ENCODE data around the gene BCR. TPM values are rescaled to one million over a fixed set of nuclear protein-coding genes. Genes with fewer than 3 reads are reported as not detected.

The BCR gene
- total RNA-seq, 4 donors from 2014 or later: 38.7 to 50.0 (median 47.5) TPM

- Histone ChIP-seq H3K9me3 (no peaks in the 10 kb centered on the region), H3K36me3 (peaks cover 14 to 100% (median 24%) of the 10 kb centered on the region in 3 donors), H3K4me1 (peaks cover 0 to 34% (median 11%) of the 10 kb centered on the region in 3 donors), H3K4me3 (no peak overlapping the region), H3K27ac (peak overlapping the region in 3 of 4 donors; percentile 62 to 78 (median 68)), H3K27me3 (no peaks in the 10 kb centered on the region)
- no peak for DNase-seq
- intact Hi-C loops (cut with DNase I): no loop called here
- TF ChIP-seq POLR2A (IDR thresholded peaks at IDR 0.05) (no peak), CTCF (IDR thresholded peaks at IDR 0.05) (no peak)
- 61 to 83% methylated on average over 2 of the region's 5 CpGs for WGBS, 2 donors
Measured at GRCh38 chr22:23289130-23289503, 108.8 kb downstream of the BCR start.

- H3K27me3 ChIP-seq: no peaks in the 10 kb centered on the region
- peaks cover 14 to 100% (median 31%) of the 10 kb centered on the region in 3 donors for H3K36me3 ChIP-seq
- H3K9me3 ChIP-seq: no peaks in the 10 kb centered on the region
- H3K27ac ChIP-seq: peak overlapping the region; percentile 33 to 78 (median 65)
- peaks cover 0 to 24% (median 11%) of the 10 kb centered on the region in 3 donors for H3K4me1 ChIP-seq
- WGBS, 2 donors: 48 to 70% methylated on average over 10 of the region's 18 CpGs
- TF ChIP-seq POLR2A (IDR thresholded peaks at IDR 0.05): no peak
- TF ChIP-seq CTCF (IDR thresholded peaks at IDR 0.05): peak; percentile 40 to 80 (median 76)
- intact Hi-C loops (cut with DNase I): no loop called here
- H3K4me3 ChIP-seq: no peak overlapping the region
- DNase-seq: no peak
Measured at GRCh38 chr22:23289851-23290724, 109.8 kb downstream of the BCR start.

DNA sequence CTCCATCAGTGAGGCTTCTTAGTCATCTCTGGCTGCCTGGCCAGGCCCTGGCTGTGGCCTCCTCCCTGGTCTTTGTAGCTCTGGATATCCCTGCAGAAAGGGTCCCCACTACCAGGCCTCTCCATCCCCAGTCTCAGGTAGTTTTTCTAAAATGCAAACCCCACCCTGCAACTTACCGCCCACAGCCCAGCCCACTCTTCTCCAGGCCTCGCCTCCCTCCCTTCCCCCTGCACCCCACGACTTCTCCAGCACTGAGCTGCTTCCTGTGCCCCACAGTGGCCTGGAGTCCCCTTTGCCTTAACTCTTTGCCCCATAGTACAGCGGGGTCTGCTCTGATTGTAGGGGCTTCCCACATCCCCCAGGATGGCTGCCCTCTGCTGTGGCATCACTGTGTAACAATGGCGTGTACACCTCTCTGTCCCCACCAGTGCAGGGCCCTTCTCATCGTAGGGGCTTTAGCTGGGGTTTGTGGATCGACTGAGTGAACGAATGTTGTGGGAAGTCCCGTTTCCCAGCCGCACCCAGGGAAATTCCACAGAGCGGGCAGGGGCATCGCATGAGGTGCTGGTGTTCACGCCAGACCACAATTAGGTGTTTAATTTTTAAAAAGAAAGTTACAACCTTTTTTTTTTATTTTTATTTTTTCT, 111.6 kb downstream of the BCR start:
- no peak for DNase-seq
- H3K27ac ChIP-seq: no peak overlapping the region
- intact Hi-C loops (cut with DNase I): no loop called here
- H3K9me3 ChIP-seq: no peaks in the 10 kb centered on the region
- TF ChIP-seq CTCF (IDR thresholded peaks at IDR 0.05) (no peak), POLR2A (IDR thresholded peaks at IDR 0.05) (no peak)
- 50 to 60% methylated on average over 11 to 12 of the region's 13 CpGs for WGBS, 2 donors
- peaks cover 18 to 100% (median 34%) of the 10 kb centered on the region in 3 donors for H3K36me3 ChIP-seq
- no peak overlapping the region for H3K4me3 ChIP-seq
- H3K4me1 ChIP-seq: peaks cover 0 to 24% (median 11%) of the 10 kb centered on the region in 3 donors
- H3K27me3 ChIP-seq: no peaks in the 10 kb centered on the region

DNA sequence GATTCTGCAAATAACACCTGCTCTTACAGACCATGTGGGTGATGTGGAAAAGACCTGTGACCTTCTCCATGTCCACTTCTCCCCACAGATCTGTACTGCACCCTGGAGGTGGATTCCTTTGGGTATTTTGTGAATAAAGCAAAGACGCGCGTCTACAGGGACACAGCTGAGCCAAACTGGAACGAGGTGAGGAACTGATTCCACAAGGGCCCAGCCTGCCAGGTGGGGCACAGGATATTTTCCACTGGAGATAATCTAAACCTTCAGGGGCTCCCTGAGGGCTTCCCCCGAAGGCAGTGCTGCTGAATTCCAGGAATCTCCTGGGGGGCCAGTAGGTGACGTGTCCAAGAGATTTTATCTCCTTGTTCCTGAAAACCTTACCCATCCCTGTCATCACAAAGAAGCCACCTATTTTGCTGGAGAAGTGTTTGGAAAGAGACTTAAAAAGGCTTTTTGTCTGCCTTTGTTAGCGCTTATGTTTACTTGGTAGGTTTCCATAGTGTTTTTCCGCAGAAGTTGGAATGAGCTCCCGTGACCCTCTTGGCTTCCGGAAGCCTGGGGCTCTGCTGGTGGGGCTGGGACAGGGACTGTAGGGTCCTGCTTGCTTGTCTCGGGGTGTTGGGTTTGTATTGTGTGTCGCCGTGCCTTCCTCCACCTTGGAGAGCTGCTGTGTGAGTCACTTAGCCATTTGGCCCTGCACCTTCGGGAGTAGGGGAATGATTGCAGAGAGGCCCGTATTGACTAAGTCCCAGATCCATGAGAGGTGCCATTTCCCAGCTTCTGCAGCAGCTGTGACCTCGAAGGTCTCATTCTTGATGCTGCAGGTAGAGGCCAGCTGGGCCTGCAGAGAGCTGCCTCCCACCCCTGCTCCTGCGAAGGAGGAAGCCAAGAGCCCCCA, 112.4 kb downstream of the BCR start:
- Histone ChIP-seq H3K27ac (peak overlapping the region in 2 of 4 donors; percentile 5 to 22), H3K4me3 (no peak overlapping the region), H3K9me3 (no peaks in the 10 kb centered on the region), H3K27me3 (no peaks in the 10 kb centered on the region), H3K36me3 (peaks cover 18 to 100% (median 34%) of the 10 kb centered on the region in 3 donors), H3K4me1 (peaks cover 0 to 24% (median 11%) of the 10 kb centered on the region in 3 donors)
- DNase-seq: no peak
- 74 to 75% methylated on average over 10 to 14 of the region's 17 CpGs for WGBS, 2 donors
- intact Hi-C loops (cut with DNase I): no loop called here
- TF ChIP-seq CTCF (IDR thresholded peaks at IDR 0.05) (no peak), POLR2A (IDR thresholded peaks at IDR 0.05) (no peak)
